ENCODE measurements around the gene PRKAG3.

- TF ChIP-seq CTCF (IDR thresholded peaks at IDR 0.05) (no peak), EZH2 (IDR thresholded peaks at IDR 0.05; ENCODE audit: borderline replicate concordance, insufficient read depth, low read depth, low read length, poor library complexity, severe bottlenecking) (no peak)
Measured at GRCh38 chr2:218828477-218828778, 3.2 kb downstream of the PRKAG3 start.

Data from B cell (primary cell).